AG04450 (cell line): Measurements from ENCODE around the gene SLC22A23. TPM values are rescaled to one million over a fixed set of nuclear protein-coding genes. Genes with fewer than 3 reads are reported as not detected.

Experiments
- CTCF ChIA-PET: fragments of 300-600, 350-600 bp; formaldehyde crosslinking; extraction: SDS; loops from one replicate; lab custom pipeline; 2022; ENCODE audit warnings: antibody characterized with exemption, inconsistent platforms; lab: Charles Lee
- POLR2A ChIA-PET: fragments of 350-600 bp; formaldehyde crosslinking; extraction: SDS; loops from one replicate; lab custom pipeline; 2021; ENCODE audit warnings: antibody characterized with exemption, inconsistent platforms; lab: Yijun Ruan, JAX
- DNase-seq: peaks from one replicate; pipeline ENCODE4 v3.0.0-alpha.2; 2011; ENCODE audit warnings: low read depth, low spot score
- H3K27ac ChIP-seq: one replicate; pipeline ENCODE4 v1.5.1; 2012; ENCODE audit warnings: low read depth, low read length, control low read depth
- H3K27me3 ChIP-seq: one replicate; pipeline ENCODE4 v1.6.0; 2012; ENCODE audit warnings: low read length; ENCODE audit not compliant: control insufficient read depth, insufficient read depth
- H3K4me3 ChIP-seq: 2 replicates; pipeline ENCODE4 v1.5.1; 2011; ENCODE audit warnings: mild to moderate bottlenecking, low read depth, low read length, control low read depth
- H3K9me3 ChIP-seq: 2 replicates; pipeline ENCODE4 v1.5.1; 2012; ENCODE audit warnings: low read length; ENCODE audit not compliant: control insufficient read depth, insufficient read depth
- polyA minus RNA-seq: library from RNA; depleted of rRNA, polyadenylated mRNA; stranded (reverse); fragments of >200 nt; gene quantifications from 2 replicates; pipeline ENCODE4 v1.2.3, GENCODE V29; 2011; rRNA and poly(A)+ RNA removed
- polyA plus RNA-seq: library from polyadenylated mRNA; depleted of rRNA; stranded (reverse); fragments of >200 nt; gene quantifications from 2 replicates; pipeline ENCODE4 v1.2.3, GENCODE V29; 2011; rRNA removed
- TF ChIP-seq, protein P1 (sequence below): IDR thresholded peaks from 2 replicates; pipeline ENCODE4 v1.5.1; 2011; ENCODE audit warnings: low read depth, low read length, control low read depth, inconsistent platforms

Gene SLC22A23, protein sequence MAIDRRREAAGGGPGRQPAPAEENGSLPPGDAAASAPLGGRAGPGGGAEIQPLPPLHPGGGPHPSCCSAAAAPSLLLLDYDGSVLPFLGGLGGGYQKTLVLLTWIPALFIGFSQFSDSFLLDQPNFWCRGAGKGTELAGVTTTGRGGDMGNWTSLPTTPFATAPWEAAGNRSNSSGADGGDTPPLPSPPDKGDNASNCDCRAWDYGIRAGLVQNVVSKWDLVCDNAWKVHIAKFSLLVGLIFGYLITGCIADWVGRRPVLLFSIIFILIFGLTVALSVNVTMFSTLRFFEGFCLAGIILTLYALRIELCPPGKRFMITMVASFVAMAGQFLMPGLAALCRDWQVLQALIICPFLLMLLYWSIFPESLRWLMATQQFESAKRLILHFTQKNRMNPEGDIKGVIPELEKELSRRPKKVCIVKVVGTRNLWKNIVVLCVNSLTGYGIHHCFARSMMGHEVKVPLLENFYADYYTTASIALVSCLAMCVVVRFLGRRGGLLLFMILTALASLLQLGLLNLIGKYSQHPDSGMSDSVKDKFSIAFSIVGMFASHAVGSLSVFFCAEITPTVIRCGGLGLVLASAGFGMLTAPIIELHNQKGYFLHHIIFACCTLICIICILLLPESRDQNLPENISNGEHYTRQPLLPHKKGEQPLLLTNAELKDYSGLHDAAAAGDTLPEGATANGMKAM
- polyA plus RNA-seq (0.12 TPM in 1 of 2 replicates, not detected in the other), polyA minus RNA-seq (not detected in 2 replicates)

DNA sequence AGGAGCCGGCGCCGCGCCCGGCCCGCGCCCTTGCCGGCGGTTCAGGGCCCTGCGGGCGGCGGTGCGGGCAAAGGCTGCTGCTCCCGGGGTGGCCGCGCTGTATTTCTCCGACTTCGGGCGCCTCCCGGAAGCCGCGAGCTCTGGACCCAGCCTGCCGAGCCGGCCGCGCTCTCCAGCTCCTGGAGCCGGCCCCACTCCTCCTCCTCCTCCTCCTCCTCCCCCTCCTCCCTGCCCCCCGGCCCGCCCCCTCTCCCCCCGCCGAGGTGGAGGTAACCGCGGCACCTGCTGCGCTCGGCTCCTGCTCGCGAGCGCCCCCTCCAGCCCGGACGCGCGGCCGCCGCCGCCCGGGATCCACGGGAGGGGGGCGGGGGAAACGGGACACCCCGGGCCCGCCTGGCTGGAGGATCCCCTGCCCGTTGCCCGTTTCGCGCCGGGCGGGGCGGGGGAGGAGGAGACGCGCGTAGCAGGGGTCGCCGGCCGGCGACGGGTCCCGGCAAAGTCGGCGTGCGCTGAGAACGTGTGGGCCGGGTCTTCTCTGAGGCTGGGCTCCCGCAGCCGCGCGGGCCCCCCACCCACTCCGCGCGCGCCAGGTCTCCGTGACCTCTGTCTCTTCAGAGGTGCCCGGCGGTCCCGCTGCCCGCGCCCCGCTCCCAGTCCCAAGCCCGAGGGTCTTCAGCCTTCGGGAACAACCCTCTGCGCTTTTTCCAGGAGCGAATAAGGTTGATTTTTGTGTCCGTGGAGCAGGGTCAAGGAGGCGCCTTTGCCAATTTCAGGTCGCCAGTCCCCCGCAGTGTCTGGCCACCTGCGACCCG, at the start of gene SLC22A23:
SLC22A23 (minus strand) TSS at position 153 of the 812 bp plus-strand sequence. CDS start 491 bp downstream, outside the sequence.
- ChIA-PET POLR2A (no interaction called here), CTCF (interaction anchor here (0.6 to 1.0 kb wide), 3 partner anchors 16 to 261 kb away, joined by 3 to 4 read pairs (median 3); no protein-coding TSS in a partner anchor)
- Histone ChIP-seq H3K9me3 (no peaks in the 10 kb centered on the region; the same call in 1 of the 2 replicates), H3K27me3 (peaks cover 63% of the 10 kb centered on the region), H3K27ac (no peak within 1 kb of the TSS), H3K4me3 (peak within 1 kb of the TSS; percentile 29; the same call in 1 of the 2 replicates)
- TF ChIP-seq, protein P1, sequence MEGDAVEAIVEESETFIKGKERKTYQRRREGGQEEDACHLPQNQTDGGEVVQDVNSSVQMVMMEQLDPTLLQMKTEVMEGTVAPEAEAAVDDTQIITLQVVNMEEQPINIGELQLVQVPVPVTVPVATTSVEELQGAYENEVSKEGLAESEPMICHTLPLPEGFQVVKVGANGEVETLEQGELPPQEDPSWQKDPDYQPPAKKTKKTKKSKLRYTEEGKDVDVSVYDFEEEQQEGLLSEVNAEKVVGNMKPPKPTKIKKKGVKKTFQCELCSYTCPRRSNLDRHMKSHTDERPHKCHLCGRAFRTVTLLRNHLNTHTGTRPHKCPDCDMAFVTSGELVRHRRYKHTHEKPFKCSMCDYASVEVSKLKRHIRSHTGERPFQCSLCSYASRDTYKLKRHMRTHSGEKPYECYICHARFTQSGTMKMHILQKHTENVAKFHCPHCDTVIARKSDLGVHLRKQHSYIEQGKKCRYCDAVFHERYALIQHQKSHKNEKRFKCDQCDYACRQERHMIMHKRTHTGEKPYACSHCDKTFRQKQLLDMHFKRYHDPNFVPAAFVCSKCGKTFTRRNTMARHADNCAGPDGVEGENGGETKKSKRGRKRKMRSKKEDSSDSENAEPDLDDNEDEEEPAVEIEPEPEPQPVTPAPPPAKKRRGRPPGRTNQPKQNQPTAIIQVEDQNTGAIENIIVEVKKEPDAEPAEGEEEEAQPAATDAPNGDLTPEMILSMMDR, result peak; percentile 26; the same call in 1 of the 2 replicates
- no peak for DNase-seq

DNA sequence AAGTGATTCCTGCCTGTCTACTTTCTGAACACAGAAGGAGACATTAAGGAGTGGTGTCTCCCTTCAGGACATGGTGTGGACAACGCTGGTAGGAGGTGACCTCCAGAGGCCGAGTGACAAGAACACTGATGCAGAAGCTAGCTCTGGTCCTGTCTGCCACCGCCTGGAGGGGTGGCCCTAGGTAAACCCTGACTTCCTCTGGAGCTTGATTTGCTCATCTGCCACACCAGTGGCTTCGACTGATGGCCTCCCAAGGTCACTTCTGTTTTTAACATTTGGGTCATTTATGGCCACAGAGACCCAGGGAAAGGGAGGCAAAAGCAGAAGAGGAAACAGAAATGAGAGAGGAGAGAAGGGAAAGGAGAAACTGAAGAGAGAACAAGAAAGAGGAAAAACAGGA, 49.4 kb upstream of the SLC22A23 start:
- no peak overlapping the region for H3K4me3 ChIP-seq
- TF ChIP-seq, protein P1, result no peak
- no peak for DNase-seq
- H3K9me3 ChIP-seq, result no peaks in the 10 kb centered on the region
- CTCF ChIA-PET, result no interaction called here
- no peak overlapping the region for H3K27ac ChIP-seq
- H3K27me3 ChIP-seq, result peaks cover 32% of the 10 kb centered on the region
- POLR2A ChIA-PET, result no interaction called here

DNA sequence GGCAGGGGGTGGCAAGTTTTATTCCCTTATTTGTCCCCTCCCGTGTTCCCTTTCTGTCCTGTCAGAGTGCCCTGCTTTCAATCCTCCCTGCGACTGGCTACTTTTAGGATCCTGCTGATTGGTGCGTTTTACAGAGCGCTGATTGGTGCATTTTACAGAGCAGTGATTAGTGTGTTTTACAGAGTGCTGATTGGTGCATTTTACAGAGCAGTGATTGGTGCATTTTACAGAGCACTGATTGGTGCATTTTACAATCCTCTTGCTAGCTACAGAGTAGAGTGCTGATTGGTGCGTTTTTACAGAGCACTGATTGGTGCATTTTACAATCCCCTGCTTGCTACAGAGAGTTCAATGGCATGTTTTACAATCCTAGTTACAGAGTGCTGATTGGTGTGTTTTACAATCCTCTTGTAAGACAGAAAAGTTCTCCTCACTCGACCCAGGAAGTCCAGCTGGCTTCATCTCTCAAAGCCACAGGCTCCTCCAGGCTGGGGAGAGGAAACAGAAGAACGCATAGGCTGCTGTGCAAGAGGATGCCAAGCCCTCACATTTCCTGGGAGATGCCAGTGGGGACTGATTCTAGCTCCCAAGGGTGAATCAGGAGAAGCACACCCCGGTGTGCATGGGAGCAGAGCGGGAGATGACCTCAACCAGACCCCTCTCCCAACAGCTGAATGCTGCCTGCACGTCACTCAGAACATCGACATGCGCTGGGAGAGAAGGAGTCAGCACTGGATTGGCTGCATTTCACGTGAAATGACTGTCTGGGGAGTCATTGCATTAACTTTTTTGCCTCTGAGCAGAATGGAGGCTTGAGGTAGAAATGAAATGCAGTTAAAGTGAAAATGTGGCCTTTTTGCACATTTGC, 48.3 kb upstream of the SLC22A23 start:
- CTCF ChIA-PET, result no interaction called here
- POLR2A ChIA-PET, result no interaction called here
- no peak for DNase-seq
- Histone ChIP-seq H3K27ac (no peak overlapping the region), H3K9me3 (no peaks in the 10 kb centered on the region), H3K4me3 (no peak overlapping the region), H3K27me3 (peaks cover 26% of the 10 kb centered on the region)
- TF ChIP-seq, protein P1, result no peak

DNA sequence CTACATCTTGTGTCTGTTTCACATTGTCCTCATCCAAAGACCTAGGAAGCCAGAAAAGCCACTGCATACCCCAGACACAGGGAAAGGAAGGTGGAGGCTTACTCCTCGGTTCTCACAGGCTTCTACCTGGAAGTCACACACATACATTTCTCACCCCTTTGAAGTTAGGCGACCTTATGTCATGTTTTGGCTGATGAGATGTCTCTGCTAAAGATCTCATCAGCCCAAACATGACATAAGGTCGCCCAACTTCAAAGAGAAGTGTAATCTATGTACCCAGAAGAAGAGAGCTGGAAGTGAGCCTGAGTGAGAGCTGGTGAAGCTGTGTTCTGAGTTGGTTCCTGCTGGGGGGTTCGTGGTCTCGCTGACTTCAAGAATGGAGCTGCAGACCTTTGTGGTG, 47.5 kb upstream of the SLC22A23 start:
- Histone ChIP-seq H3K9me3 (no peaks in the 10 kb centered on the region), H3K27me3 (peaks cover 26% of the 10 kb centered on the region), H3K4me3 (no peak overlapping the region), H3K27ac (no peak overlapping the region)
- DNase-seq, result no peak
- POLR2A ChIA-PET, result no interaction called here
- TF ChIP-seq, protein P1, result no peak
- CTCF ChIA-PET, result no interaction called here
